AML-193 (cell line): ENCODE results near the gene GRM6.

Source experiments
- DNase-seq, 2 experiments: peaks; one replicate each; lab custom pipeline; 2025; lab: John Stamatoyannopoulos, UW

Gene GRM6

GRCh38 chr5:178983728-178984127 lies 11.4 kb downstream of the GRM6 start:
- DNase-seq = no peak

GRCh38 chr5:178982941-178983340 lies 12.2 kb downstream of the GRM6 start:
- no peak for DNase-seq

DNA sequence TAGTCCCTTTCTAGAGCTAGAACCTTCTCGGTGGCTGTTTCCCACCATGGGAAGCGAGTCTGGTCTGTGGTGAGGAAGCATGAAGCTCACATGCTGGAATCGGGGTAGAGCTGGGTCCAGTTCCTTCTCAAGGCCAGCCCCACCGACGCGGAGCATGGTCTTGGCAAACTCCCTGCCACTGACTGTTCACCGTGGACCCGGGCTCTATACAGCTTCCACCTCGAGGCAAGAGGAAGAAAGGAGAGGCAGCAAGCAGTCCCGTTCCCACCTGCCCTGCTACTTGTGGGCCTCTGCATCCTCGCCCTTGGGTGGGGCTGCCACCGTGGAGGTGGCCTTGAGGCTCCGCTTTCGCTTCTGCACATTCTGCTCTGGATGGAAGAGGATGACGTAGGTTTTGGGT lies 13.7 kb downstream of the GRM6 start:
- DNase-seq = no peak

DNA sequence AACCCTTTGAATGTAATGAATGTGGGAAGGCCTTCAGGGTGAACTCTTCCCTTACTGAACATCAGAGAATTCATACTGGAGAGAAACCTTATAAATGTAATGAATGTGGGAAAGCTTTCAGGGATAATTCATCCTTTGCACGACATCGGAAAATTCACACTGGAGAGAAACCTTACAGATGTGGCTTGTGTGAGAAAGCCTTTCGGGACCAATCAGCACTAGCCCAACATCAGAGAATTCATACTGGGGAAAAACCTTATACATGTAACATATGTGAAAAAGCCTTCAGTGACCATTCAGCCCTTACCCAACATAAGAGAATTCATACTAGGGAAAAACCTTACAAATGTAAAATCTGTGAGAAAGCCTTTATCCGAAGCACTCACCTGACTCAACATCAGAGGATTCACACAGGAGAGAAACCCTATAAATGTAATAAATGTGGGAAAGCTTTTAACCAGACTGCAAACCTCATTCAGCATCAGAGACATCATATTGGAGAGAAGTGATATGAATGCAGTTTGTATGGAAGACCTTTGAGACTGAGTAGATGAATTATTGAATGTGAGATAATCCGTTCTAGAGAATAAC lies 29.6 kb downstream of the GRM6 start:
- DNase-seq = no peak

- no peak for DNase-seq
Observed at GRCh38 chr5:178941361-178941760, 53.8 kb downstream of the GRM6 start.

DNA sequence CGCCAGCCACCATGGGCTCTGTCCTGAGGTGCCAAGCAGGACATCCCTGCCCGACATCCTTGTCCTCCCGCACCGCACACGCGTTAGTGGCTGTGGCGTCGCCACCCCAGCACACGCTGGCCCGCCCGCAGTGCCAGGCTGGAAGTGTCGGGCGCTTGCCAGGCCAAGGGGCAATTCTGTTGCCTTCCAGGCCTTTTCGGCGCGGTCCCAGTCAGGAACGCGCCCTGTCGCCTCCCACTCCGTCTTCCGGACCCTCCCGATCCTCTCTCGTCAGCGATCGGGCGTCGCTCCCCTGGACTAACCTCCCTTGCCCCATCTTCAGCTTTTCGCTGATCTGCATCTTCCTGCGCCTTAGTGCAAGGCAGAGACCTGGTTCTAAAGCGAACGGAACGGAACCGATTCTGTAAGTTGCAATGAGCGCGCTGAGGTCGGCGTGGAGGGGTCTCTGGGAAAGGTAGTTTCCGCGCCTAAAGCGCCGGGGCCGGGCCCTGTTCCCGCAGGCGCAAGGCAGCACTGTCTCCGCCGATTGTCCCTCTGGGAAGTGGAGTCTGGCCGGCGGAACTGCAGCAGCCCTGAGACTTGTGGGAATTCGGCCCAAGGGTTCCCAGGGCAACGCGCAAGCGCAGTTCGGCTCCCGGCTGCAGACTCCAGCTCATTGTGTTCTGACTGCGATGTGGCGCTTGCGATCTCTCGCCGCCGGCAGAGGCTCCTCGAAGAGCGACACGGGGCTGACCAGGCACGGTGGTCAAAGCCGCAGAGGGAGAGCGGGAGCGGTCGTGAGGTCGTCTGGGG lies 54.4 kb downstream of the GRM6 start, which contains the start of gene ZNF454:
ZNF454 (plus strand) TSS at position 630 of the 792 bp plus-strand sequence. CDS start 1,594 bp downstream, outside the sequence.
- DNase-seq = no peak

DNA sequence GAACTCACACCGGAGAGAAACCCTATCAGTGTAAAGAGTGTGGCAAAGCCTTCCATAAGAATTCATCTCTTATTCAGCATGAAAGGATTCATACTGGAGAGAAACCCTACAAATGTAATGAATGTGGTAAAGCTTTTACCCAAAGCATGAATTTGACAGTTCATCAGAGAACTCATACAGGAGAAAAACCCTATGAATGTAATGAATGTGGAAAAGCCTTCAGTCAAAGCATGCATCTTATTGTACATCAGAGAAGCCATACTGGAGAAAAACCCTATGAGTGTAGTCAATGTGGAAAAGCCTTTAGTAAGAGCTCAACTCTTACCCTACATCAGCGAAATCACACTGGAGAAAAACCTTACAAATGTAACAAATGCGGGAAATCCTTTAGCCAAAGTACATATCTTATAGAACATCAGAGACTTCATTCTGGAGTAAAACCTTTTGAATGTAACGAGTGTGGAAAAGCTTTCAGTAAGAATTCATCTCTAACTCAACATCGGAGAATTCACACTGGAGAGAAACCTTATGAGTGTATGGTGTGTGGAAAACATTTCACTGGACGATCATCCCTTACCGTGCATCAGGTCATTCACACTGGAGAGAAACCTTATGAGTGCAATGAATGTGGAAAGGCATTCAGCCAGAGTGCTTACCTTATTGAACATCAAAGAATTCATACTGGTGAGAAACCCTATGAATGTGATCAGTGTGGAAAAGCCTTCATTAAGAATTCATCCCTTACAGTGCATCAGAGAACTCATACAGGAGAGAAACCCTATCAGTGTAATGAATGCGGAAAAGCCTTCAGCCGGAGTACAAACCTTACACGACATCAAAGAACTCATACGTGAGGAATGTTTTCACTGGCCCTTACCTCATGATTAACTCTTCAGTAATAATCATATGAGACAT lies 63.0 kb downstream of the GRM6 start:
- DNase-seq = no peak
